ENCODE measurements around the gene SHF.

DNA sequence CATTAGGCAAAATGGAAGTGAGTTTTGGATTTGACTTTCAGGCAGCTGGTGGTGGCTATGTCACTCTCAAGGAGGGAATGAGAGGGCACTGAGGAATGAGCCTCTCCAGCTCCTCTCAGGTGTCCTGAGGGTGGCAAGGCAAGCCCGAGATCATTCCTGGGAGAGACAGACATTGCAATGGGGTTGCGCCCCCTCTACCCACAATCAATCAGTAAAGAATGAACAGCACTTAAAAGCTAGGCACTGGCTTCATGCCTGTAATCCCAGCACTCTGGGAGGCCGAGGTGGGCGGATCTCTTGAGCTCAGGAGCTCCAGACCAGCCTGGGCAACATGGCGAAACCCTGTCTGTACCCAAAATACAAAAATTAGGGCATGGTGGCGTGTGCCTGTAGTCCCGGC lies 14.1 kb upstream of the SHF start:
- TF ChIP-seq EZH2 (IDR thresholded peaks at IDR 0.05; ENCODE audit: borderline replicate concordance, low read depth, low read length, poor library complexity, severe bottlenecking), result no peak
- TF ChIP-seq, protein P1, sequence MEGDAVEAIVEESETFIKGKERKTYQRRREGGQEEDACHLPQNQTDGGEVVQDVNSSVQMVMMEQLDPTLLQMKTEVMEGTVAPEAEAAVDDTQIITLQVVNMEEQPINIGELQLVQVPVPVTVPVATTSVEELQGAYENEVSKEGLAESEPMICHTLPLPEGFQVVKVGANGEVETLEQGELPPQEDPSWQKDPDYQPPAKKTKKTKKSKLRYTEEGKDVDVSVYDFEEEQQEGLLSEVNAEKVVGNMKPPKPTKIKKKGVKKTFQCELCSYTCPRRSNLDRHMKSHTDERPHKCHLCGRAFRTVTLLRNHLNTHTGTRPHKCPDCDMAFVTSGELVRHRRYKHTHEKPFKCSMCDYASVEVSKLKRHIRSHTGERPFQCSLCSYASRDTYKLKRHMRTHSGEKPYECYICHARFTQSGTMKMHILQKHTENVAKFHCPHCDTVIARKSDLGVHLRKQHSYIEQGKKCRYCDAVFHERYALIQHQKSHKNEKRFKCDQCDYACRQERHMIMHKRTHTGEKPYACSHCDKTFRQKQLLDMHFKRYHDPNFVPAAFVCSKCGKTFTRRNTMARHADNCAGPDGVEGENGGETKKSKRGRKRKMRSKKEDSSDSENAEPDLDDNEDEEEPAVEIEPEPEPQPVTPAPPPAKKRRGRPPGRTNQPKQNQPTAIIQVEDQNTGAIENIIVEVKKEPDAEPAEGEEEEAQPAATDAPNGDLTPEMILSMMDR (conservative IDR thresholded peaks at IDR 0.05; ENCODE audit: low read depth, low read length), result no peak
